K562 (cell line): ENCODE measurements around the gene APOBEC3A. TPM values are rescaled to one million over a fixed set of nuclear protein-coding genes. Genes with fewer than 3 reads are reported as not detected.

Source experiments
- MEIS2 ChIP-seq: fragments of 450-650 bp; IDR thresholded peaks from 2 replicates; pipeline ENCODE4 v1.6.1; 2014; ENCODE audit warnings: mild to moderate bottlenecking; ENCODE audit not compliant: partially characterized antibody
- NFE2L1 ChIP-seq: fragments of 450-650 bp; IDR thresholded peaks from 2 replicates; pipeline ENCODE4 v1.6.1; 2016; ENCODE audit warnings: missing genetic modification characterization, low read depth, mild to moderate bottlenecking, missing compliant biosample characterization, moderate library complexity, borderline replicate concordance
- ZFPM2 ChIP-seq: fragments of 250-450 bp; sonication (Bioruptor Pico); IDR thresholded peaks from 2 replicates; pipeline ENCODE4 v1.5.1; 2022; ENCODE audit warnings: mild to moderate bottlenecking
- ZNF124 ChIP-seq: sonication (generic); formaldehyde crosslinking; IDR thresholded peaks from 2 replicates; pipeline ENCODE4 v1.8.1; 2022; ENCODE audit warnings: missing genetic modification reagents
- ZNF184 ChIP-seq: sonication (generic); formaldehyde crosslinking; IDR thresholded peaks from 2 replicates; pipeline ENCODE4 v1.5.0; 2020; ENCODE audit warnings: missing genetic modification reagents
- polyA plus RNA-seq, 8 experiments: library from polyadenylated mRNA; depleted of rRNA in 4 of 8; stranded (reverse) in 5 of 8; unstranded in 3 of 8; fragments of >200 nt; fragmentation: Nextera tagmentation in 2 of 8; fragmentation: Illumina TruSeq in 1 of 8; extraction: Ambion mirVana in 2 of 8; extraction: Trizol in 1 of 8; gene quantifications; 2 replicates each; pipeline versions ENCODE4 v1.2.1 to v1.2.3, GENCODE V29; 2011 to 2014; ENCODE audit warnings: inconsistent platforms in 1 of 8, missing spikeins in 1 of 8
- total RNA-seq, 7 experiments: library from RNA; depleted of rRNA in 6 of 7; stranded (reverse); fragments of >200 nt in 6 of 7; fragmentation: Illumina TruSeq in 2 of 7; extraction: Trizol in 2 of 7; gene quantifications; 2 replicates each; pipeline versions ENCODE4 v1.2.1 to v1.2.3, GENCODE V29; 2011 to 2021; ENCODE audit warnings: low replicate concordance in 1 of 7
- TF ChIP-seq, protein P1 (sequence below): fragments of 450-650 bp; IDR thresholded peaks from 2 replicates; pipeline ENCODE4 v1.6.1; 2016; ENCODE audit warnings: mild to moderate bottlenecking, moderate library complexity
- TF ChIP-seq, protein P2 (sequence below), 2 experiments: fragments of 450-650 bp; IDR thresholded peaks; 2 replicates each; pipeline ENCODE4 v1.6.1; 2016; ENCODE audit warnings: mild to moderate bottlenecking in 2 of 2, borderline replicate concordance in 1 of 2, low read depth in 1 of 2, moderate library complexity in 1 of 2

Gene APOBEC3A
- total and polyA plus RNA-seq, 9 of the 15 experiments (the other 6 are each of a cell fraction or from before 2014, with no cell fraction given): 0.04 TPM; not detected in 8

DNA sequence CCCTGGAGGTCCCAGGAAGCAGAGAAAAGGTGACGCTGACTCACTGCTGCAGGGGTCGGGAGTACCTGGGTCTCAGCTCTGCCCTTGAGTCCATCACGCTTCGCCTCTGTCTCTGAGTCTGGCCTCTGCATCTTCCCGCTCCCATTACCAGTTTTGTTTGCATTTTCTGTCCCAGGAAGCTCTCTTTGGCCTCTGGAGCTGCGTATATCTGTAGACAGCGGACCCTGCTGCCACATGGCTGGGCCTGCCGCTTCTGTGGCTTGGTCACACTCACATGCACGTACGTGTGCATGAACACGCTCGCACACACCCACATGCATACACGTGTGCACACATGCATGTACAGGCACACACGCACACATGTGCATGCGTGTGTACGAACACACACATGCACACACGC, 20.8 kb upstream of the APOBEC3A start (continued):
- TF ChIP-seq, protein P1, sequence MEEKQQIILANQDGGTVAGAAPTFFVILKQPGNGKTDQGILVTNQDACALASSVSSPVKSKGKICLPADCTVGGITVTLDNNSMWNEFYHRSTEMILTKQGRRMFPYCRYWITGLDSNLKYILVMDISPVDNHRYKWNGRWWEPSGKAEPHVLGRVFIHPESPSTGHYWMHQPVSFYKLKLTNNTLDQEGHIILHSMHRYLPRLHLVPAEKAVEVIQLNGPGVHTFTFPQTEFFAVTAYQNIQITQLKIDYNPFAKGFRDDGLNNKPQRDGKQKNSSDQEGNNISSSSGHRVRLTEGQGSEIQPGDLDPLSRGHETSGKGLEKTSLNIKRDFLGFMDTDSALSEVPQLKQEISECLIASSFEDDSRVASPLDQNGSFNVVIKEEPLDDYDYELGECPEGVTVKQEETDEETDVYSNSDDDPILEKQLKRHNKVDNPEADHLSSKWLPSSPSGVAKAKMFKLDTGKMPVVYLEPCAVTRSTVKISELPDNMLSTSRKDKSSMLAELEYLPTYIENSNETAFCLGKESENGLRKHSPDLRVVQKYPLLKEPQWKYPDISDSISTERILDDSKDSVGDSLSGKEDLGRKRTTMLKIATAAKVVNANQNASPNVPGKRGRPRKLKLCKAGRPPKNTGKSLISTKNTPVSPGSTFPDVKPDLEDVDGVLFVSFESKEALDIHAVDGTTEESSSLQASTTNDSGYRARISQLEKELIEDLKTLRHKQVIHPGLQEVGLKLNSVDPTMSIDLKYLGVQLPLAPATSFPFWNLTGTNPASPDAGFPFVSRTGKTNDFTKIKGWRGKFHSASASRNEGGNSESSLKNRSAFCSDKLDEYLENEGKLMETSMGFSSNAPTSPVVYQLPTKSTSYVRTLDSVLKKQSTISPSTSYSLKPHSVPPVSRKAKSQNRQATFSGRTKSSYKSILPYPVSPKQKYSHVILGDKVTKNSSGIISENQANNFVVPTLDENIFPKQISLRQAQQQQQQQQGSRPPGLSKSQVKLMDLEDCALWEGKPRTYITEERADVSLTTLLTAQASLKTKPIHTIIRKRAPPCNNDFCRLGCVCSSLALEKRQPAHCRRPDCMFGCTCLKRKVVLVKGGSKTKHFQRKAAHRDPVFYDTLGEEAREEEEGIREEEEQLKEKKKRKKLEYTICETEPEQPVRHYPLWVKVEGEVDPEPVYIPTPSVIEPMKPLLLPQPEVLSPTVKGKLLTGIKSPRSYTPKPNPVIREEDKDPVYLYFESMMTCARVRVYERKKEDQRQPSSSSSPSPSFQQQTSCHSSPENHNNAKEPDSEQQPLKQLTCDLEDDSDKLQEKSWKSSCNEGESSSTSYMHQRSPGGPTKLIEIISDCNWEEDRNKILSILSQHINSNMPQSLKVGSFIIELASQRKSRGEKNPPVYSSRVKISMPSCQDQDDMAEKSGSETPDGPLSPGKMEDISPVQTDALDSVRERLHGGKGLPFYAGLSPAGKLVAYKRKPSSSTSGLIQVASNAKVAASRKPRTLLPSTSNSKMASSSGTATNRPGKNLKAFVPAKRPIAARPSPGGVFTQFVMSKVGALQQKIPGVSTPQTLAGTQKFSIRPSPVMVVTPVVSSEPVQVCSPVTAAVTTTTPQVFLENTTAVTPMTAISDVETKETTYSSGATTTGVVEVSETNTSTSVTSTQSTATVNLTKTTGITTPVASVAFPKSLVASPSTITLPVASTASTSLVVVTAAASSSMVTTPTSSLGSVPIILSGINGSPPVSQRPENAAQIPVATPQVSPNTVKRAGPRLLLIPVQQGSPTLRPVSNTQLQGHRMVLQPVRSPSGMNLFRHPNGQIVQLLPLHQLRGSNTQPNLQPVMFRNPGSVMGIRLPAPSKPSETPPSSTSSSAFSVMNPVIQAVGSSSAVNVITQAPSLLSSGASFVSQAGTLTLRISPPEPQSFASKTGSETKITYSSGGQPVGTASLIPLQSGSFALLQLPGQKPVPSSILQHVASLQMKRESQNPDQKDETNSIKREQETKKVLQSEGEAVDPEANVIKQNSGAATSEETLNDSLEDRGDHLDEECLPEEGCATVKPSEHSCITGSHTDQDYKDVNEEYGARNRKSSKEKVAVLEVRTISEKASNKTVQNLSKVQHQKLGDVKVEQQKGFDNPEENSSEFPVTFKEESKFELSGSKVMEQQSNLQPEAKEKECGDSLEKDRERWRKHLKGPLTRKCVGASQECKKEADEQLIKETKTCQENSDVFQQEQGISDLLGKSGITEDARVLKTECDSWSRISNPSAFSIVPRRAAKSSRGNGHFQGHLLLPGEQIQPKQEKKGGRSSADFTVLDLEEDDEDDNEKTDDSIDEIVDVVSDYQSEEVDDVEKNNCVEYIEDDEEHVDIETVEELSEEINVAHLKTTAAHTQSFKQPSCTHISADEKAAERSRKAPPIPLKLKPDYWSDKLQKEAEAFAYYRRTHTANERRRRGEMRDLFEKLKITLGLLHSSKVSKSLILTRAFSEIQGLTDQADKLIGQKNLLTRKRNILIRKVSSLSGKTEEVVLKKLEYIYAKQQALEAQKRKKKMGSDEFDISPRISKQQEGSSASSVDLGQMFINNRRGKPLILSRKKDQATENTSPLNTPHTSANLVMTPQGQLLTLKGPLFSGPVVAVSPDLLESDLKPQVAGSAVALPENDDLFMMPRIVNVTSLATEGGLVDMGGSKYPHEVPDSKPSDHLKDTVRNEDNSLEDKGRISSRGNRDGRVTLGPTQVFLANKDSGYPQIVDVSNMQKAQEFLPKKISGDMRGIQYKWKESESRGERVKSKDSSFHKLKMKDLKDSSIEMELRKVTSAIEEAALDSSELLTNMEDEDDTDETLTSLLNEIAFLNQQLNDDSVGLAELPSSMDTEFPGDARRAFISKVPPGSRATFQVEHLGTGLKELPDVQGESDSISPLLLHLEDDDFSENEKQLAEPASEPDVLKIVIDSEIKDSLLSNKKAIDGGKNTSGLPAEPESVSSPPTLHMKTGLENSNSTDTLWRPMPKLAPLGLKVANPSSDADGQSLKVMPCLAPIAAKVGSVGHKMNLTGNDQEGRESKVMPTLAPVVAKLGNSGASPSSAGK: no peak
- TF ChIP-seq ZNF184 (CRISPR knock-in tag): no peak
- TF ChIP-seq ZFPM2: no peak
- TF ChIP-seq ZNF124 (CRISPR knock-in tag): no peak
- TF ChIP-seq MEIS2: no peak
- TF ChIP-seq NFE2L1 (tag): no peak
- TF ChIP-seq, protein P2, sequence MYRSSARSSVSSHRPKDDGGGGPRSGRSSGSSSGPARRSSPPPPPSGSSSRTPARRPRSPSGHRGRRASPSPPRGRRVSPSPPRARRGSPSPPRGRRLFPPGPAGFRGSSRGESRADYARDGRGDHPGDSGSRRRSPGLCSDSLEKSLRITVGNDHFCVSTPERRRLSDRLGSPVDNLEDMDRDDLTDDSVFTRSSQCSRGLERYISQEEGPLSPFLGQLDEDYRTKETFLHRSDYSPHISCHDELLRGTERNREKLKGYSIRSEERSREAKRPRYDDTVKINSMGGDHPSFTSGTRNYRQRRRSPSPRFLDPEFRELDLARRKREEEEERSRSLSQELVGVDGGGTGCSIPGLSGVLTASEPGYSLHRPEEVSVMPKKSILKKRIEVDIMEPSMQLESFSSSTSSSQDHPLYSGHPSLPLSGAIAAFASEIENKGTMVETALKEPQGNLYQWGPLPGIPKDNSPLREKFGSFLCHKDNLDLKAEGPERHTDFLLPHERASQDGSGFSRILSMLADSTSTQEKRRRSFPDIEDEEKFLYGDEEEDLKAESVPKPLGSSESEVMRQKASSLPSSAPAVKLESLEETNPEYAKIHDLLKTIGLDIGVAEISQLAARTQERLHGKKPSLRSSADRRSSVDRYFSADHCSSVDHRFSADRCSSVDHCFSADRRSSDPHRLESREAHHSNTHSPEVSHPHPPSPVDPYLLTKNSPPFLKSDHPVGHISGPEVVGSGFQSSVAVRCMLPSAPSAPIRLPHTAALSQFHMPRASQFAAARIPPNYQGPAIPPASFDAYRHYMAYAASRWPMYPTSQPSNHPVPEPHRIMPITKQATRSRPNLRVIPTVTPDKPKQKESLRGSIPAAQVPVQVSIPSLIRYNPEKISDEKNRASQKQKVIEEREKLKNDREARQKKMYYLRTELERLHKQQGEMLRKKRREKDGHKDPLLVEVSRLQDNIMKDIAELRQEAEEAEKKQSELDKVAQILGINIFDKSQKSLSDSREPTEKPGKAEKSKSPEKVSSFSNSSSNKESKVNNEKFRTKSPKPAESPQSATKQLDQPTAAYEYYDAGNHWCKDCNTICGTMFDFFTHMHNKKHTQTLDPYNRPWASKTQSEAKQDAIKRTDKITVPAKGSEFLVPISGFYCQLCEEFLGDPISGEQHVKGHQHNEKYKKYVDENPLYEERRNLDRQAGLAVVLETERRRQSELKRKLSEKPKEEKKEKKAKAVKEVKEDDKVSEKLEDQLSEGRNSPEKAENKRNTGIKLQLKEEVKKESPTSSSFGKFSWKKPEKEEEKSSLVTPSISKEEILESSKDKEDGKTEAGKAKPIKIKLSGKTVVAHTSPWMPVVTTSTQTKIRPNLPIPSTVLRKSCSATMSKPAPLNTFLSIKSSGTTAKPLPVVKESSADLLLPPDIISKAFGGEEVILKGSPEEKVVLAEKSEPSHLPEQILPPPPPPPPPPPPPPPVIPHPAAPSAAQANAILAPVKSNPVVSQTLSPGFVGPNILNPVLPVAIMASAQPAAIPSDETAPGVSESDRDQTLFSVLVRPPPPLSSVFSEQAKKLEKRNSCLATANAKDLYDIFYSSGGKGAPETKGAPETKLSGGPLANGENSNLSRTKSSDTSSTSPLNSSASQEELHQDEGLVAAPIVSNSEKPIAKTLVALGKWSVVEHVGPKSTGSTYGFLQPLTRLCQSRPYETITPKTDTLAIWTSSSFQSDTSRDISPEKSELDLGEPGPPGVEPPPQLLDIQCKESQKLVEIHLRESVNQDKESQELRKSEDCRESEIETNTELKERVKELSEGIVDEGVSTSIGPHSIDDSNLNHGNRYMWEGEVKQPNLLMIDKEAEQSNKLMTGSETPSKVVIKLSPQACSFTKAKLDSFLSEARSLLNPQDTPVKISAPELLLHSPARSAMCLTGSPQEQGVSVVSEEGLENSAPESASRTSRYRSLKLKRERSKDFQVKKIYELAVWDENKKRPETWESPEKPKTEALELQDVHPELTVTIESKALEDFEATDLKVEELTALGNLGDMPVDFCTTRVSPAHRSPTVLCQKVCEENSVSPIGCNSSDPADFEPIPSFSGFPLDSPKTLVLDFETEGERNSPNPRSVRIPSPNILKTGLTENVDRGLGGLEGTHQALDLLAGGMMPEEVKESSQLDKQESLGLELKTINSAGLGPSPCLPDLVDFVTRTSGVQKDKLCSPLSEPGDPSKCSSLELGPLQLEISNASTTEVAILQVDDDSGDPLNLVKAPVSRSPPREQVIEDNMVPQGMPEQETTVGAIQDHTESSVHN (IDR thresholded peaks at IDR 0.05; ENCODE audit: borderline replicate concordance in 1 of 2, low read depth in 1 of 2): no peak
